Esophagus squamous epithelium (tissue), 5 donors: ENCODE results near the gene CMBL. TPM values are rescaled to one million over a fixed set of nuclear protein-coding genes. Genes with fewer than 3 reads are reported as not detected.
A peak's percentile ranks its signal among the peaks of the same experiment; 100 is the strongest.
"Not testable (repeated sequence)": the region's sequence is repeated elsewhere in the genome, so short reads cannot be mapped to it uniquely, and the experiment has no call there.

Source experiments
- DNase-seq: peaks from one replicate; lab custom pipeline; 2025; lab: John Stamatoyannopoulos, UW
- H3K27ac ChIP-seq, 4 donors: fragments of 200-600 bp; sonication (generic); one replicate each; pipeline ENCODE4 v1.5.1; 2016 to 2019; ENCODE audit warnings: mild to moderate bottlenecking in 1 of 4
- H3K27me3 ChIP-seq, 4 donors: fragments of 200-600 bp; sonication (generic); 1 replicate in 3 of 4; 2 replicates in 1 of 4; pipeline versions ENCODE4 v1.5.1 to v1.6.0; 2017 to 2021; ENCODE audit warnings: antibody characterized with exemption in 1 of 4
- H3K36me3 ChIP-seq, 3 donors: fragments of 200-600 bp; sonication (generic); one replicate each; pipeline ENCODE4 v1.5.1; 2016 to 2019
- H3K4me1 ChIP-seq, 3 donors: fragments of 200-600 bp; sonication (generic); one replicate each; pipeline ENCODE4 v1.5.1; 2017 to 2019
- H3K4me3 ChIP-seq, 4 donors: fragments of 200-600 bp; sonication (generic); 1 replicate in 3 of 4; 2 replicates in 1 of 4; pipeline ENCODE4 v1.5.1; 2016 to 2019; ENCODE audit warnings: mild to moderate bottlenecking in 2 of 4, moderate library complexity in 1 of 4
- H3K9me3 ChIP-seq, 3 donors: fragments of 200-600 bp; sonication (generic); one replicate each; pipeline ENCODE4 v1.5.1; 2016 to 2019
- CTCF ChIP-seq, 6 experiments: fragments of 450-650 bp in 4 of 6; fragments of 200-600 bp in 2 of 6; sonication (generic) in 2 of 6; IDR thresholded peaks; one replicate each; pipeline ENCODE4 v1.5.1; 2016 to 2019; ENCODE audit warnings: antibody characterized with exemption in 6 of 6, mild to moderate bottlenecking in 4 of 6, moderate library complexity in 4 of 6
- POLR2A ChIP-seq, 4 donors: fragments of 450-650 bp; IDR thresholded peaks; one replicate each; pipeline ENCODE4 v1.6.1; 2017; ENCODE audit warnings: antibody characterized with exemption in 4 of 4, mild to moderate bottlenecking in 4 of 4, moderate library complexity in 3 of 4
- WGBS, 2 donors: methylation state at CpG; one replicate each; pipeline ENCODE4 v1.1.5; 2018; 5-methylcytosine and 5-hydroxymethylcytosine counted together
- intact Hi-C: fragments of 100-400 bp; cut with DNase I; formaldehyde crosslinking; loops from one replicate; pipeline ENCODE4 v1.15.0; 2022
- total RNA-seq, 4 donors: library from RNA; depleted of rRNA; stranded (reverse); fragments of >200 nt; gene quantifications; one replicate each; pipeline ENCODE4 v1.1.0, GENCODE V29; 2016
- donor health status: DM: yes; HTN: yes; CAD: no.

Gene CMBL
- total RNA-seq, 4 donors from 2014 or later: 1.1 to 2.1 (median 1.8) TPM

DNA sequence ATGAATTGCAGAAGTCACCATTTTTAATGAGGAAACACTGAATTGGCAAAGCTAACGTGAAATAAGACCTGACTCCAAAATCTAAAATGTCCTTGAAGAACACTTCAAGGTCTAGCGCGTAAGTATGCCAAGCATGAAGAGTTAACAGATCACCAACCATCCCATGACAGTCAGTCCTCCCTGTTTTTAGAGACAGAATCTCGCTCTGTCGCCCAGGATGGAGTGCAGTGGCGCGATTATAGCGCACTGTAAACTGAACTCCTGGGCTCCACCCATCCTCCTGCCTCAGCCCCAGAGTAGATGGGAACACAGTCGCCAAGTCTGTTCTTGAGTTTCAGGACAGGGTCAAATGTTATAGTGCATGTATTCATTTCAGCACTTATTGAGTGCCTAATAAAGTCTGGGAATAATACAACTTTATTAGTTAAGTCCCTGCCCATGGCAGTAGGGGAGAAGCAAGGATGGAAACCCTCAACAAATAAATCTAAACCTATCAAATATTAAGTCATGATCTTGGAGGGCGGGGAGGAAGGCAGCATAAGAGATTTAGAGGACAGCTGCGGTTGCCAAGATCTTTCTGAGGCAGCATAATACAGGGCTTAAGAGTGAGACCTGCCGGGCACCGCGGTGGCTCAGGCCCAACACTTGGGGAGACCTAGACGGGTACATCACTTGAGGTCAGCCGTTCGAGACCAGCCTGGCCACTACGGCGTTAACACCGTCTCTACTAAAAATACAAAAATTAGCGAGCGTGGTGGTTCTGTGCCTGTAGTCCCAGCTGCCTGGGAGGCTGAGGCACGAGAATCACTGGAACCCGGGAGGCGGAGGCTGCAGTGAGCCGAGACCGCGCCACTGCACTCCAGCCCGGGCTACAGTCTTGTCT, 59.1 kb downstream of the CMBL start:
- WGBS, 2 donors: 40 to 62% methylated on average over 27 of the region's 29 CpGs
- Histone ChIP-seq H3K27me3 (no peaks in the 10 kb centered on the region), H3K27ac (peak overlapping the region; percentile 93 to 98 (median 94)), H3K4me3 (peak overlapping the region; percentile 73 to 96 (median 85)), H3K4me1 (peaks cover 8 to 59% (median 26%) of the 10 kb centered on the region in 3 donors), H3K36me3 (peaks cover 0 to 5% (median 0%) of the 10 kb centered on the region in 3 donors), H3K9me3 (no peaks in the 10 kb centered on the region)
- TF ChIP-seq CTCF (IDR thresholded peaks at IDR 0.05) (no peak), POLR2A (IDR thresholded peaks at IDR 0.05) (no peak)
- DNase-seq: no peak
- intact Hi-C loops: no loop called here

DNA sequence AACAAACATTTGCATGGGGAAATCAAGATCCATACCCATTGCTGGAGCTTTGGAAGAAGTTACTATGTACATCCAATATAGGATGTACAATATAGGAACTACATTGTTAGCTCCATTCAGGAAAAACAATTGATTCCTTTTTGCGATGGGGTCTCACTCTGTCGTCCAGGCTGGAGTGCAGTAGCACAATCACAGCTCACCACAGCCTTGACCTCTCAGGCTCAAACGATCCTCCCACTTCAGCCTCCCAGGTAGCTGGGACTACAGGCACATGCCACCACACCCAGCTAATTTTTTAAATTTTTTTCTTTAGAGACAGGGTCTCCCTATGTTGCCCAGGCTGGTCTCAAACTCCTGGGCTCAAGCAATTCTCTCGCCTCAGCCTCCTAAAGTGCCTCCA, 60.5 kb downstream of the CMBL start:
- DNase-seq, H3K36me3 ChIP-seq, intact Hi-C loops, H3K27me3 ChIP-seq, H3K9me3 ChIP-seq, H3K4me3 ChIP-seq: not testable (repeated sequence)
- WGBS, 2 donors: 82 to 91% methylated on average over 4 of the region's 4 CpGs
- Histone ChIP-seq H3K4me1 (peaks cover 8 to 45% (median 23%) of the 10 kb centered on the region in 3 donors), H3K27ac (peak overlapping the region in 1 of 4 donors; percentile 8)

- peaks cover 7 to 40% (median 19%) of the 10 kb centered on the region in 3 donors for H3K4me1 ChIP-seq
- intact Hi-C loops: no loop called here
- H3K27me3 ChIP-seq: no peaks in the 10 kb centered on the region
- H3K9me3 ChIP-seq: no peaks in the 10 kb centered on the region
- no peaks in the 10 kb centered on the region for H3K36me3 ChIP-seq
- H3K4me3 ChIP-seq: no peak overlapping the region
- 51 to 64% methylated on average over 3 of the region's 3 CpGs for WGBS, 2 donors
- DNase-seq: no peak
- TF ChIP-seq POLR2A (IDR thresholded peaks at IDR 0.05) (no peak), CTCF (IDR thresholded peaks at IDR 0.05) (no peak)
- peak overlapping the region in 1 of 4 donors; percentile 8 for H3K27ac ChIP-seq
Measured at GRCh38 chr5:10246761-10247160, 60.9 kb downstream of the CMBL start.

- 89 to 93% methylated on average over 8 to 10 of the region's 10 CpGs for WGBS, 2 donors
- Histone ChIP-seq H3K27ac (no peak overlapping the region), H3K9me3 (no peaks in the 10 kb centered on the region), H3K4me3 (no peak overlapping the region), H3K4me1 (peaks cover 4 to 29% (median 11%) of the 10 kb centered on the region in 3 donors), H3K36me3 (no peaks in the 10 kb centered on the region), H3K27me3 (no peaks in the 10 kb centered on the region)
- TF ChIP-seq POLR2A (IDR thresholded peaks at IDR 0.05) (no peak), CTCF (IDR thresholded peaks at IDR 0.05) (no peak)
- intact Hi-C loops: no loop called here
- DNase-seq: no peak
Measured at GRCh38 chr5:10244342-10244944, 63.3 kb downstream of the CMBL start.

DNA sequence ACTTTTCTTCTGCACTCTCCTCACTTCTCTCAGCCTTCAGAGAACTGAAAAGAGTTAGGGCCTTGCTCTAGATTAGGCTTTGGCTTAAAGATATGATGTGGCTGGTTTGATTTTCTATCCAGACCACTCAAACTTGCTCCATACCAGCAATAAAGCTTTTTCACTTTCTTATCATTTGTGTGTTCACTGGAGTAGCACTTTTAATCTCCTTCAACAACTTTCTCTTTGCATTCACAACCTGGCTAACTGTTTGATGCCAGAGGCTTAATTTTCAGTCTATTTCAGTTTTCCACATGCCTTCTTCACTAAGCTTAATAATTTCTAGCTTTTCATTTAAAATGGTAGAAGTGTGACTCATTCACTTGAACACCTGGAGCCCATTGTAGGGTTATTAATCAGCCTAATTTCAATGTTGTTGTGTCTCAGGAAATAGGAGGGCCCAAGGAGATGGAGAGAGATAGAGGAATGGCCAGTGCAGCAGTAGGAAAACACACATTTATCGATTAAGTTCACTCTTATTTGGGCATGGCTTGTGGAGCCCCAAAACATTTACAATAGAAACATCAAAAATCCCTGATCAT, 64.0 kb downstream of the CMBL start:
- WGBS, 2 donors: 52 to 58% methylated on average over 1 of the region's 1 CpG
- no peak for DNase-seq
- H3K9me3 ChIP-seq: no peaks in the 10 kb centered on the region
- no peak overlapping the region for H3K27ac ChIP-seq
- no peak overlapping the region for H3K4me3 ChIP-seq
- H3K27me3 ChIP-seq: no peaks in the 10 kb centered on the region
- intact Hi-C loops: no loop called here
- H3K4me1 ChIP-seq: peaks cover under 1 to 23% (median 7%) of the 10 kb centered on the region in 3 donors
- no peak for TF ChIP-seq CTCF (IDR thresholded peaks at IDR 0.05)
- TF ChIP-seq POLR2A (IDR thresholded peaks at IDR 0.05): no peak
- peaks cover 0 to 4% (median 0%) of the 10 kb centered on the region in 3 donors for H3K36me3 ChIP-seq
